ENCODE results near the gene PCARE.

Gene PCARE

DNA sequence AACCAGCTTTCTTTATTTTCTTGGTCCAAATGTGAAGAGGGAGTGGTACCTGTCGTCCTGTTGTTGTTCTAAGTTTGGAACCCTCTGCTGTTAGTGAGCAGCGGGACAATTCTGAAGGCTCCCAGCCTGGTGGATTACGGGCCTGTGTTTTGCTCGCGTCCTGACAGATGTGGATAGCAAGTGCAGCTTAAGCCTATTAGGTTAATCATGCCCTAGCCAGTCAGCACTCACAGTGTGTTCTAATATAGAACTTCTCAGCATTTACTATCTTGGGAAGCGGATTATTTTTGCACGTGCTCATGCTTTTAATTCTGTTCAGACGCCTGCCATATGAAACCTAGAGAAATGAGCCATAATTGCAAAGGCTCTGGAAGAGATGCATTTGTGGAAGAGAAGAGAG is at the start of gene PCARE:
TSS of gene PCARE (minus strand) at position 113 of the 400 bp plus-strand sequence. CDS start 262 bp downstream, outside the sequence.
- ATAC-seq = no peak
- Mint-ChIP-seq H3K27ac (no peak within 1 kb of the TSS), H3K4me3 (no peak within 1 kb of the TSS), H3K4me1 (peaks cover 10% of the 10 kb centered on the region), H3K36me3 (no peaks in the 10 kb centered on the region), H3K27me3 (no peaks in the 10 kb centered on the region), H3K9me3 (peaks cover 5% of the 10 kb centered on the region)

DNA sequence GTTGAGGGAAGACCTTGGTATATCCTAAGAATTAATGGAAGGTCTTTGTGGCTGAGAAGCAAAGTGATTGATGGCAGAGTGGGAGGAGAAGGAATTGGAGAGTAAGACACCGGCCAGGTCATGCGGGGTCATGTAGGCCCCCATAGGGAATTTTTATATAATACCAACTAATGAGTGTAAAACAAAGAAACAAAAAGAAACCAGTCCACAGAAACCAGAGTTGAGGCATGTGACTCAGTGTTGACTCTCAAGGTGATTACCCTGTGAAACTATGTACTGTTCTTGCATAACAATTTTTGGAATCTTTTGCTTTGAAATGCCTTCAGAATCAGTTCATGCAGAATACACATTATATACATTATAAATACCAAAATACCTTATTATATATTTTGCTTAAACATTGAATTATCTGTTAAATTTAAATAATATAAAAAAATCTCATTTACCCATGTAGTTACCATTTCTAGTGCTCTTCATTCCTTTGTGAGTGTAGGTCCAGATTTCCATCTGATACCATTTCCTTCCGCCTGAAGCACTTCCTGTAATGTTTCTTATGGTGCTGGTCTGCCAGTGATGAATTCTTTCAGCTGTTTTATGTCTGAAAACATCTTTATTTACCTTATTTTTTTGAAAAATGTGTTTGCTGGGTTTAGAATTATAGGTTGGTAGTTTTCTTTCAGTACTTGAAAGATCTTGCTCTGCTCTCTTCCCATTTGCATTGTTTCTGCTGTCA is 49.5 kb upstream of the PCARE start:
- Mint-ChIP-seq H3K27ac (no peak overlapping the region), H3K4me1 (no peaks in the 10 kb centered on the region), H3K27me3 (no peaks in the 10 kb centered on the region), H3K36me3 (peaks cover 35% of the 10 kb centered on the region), H3K9me3 (peaks cover 6% of the 10 kb centered on the region), H3K4me3 (no peak overlapping the region)
- no peak for ATAC-seq

DNA sequence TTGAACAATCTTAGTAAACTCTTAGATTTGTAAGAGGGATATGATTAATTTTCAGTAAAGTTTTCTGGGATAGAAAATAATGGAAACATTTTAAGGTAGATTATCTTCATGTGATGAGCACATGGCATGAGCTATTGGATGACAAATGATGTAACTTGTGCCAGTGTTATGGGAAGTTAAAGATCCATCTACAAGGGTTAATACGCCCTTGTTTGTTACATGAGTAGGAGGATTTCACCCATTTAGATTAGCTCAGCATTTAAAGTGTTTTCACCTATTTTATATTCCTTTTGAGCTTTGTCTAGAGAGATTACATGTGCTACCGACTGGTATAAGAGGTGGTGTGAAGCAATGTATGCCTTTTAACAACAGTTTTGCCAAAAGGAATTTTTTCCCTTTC is 46.5 kb upstream of the PCARE start:
- peaks cover 34% of the 10 kb centered on the region for H3K36me3 Mint-ChIP-seq

DNA sequence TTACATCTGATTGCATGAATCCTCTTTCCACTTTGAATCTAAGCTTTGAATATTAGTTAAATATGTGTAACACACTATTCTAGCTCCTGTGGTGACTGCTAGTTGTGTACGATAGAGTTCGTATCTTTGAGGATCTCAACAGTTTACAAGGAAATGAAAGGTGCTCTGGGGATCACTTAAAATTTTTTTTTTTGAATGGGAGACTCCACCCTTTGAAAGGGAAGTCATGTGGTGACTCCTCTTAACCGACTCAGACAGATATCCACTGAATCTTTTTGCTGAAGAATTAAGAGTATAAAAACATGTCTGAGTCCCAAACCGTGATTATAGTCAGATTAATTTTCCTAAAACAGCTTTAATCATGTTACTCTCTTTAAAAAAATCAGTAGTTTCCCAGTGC is 44.9 kb upstream of the PCARE start:
- Mint-ChIP-seq H3K27ac (no peak overlapping the region), H3K4me1 (peaks cover 22% of the 10 kb centered on the region), H3K27me3 (no peaks in the 10 kb centered on the region), H3K9me3 (peaks cover 6% of the 10 kb centered on the region), H3K36me3 (peaks cover 18% of the 10 kb centered on the region), H3K4me3 (no peak overlapping the region)
- no peak for ATAC-seq

More for the DNA sequence above, 46.5 kb upstream of the PCARE start:
- Mint-ChIP-seq H3K9me3 (peaks cover 6% of the 10 kb centered on the region), H3K4me1 (peaks cover 15% of the 10 kb centered on the region), H3K4me3 (no peak overlapping the region), H3K27ac (no peak overlapping the region), H3K27me3 (no peaks in the 10 kb centered on the region)
- no peak for ATAC-seq

DNA sequence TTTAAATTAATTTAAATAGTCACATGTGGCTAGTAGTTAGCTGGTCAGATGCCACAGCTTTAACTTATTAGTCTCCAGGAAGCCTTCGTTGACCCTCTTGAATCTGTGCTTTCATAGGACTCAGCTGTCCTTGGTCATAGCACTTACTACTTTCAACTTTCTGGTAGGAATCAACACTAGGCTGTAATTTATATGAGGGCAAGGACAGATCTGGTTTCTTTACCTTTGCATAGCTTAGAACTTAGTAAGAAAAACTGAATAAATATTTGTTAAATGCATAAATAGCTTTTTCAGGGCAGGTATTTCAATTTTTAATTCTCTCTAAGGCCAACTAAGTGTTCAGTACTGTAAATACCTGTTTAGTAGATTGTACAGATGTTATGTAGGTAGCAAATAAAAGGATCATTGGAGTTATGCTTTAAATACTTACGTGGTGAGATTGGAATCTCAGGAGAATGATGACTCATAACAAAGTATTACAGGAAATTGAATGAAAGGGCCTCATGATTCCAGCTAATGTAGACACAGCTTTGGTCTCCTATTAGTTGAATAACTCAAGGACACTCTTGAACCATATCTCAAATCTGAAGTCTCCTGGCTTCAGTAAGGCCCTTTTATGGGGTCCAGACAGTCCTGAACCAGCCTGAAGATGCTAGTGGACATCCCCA is 43.4 kb upstream of the PCARE start:
- Mint-ChIP-seq H3K36me3 (peaks cover 3% of the 10 kb centered on the region), H3K27ac (no peak overlapping the region), H3K4me1 (peaks cover 22% of the 10 kb centered on the region), H3K4me3 (no peak overlapping the region), H3K27me3 (no peaks in the 10 kb centered on the region), H3K9me3 (no peaks in the 10 kb centered on the region)
- no peak for ATAC-seq

DNA sequence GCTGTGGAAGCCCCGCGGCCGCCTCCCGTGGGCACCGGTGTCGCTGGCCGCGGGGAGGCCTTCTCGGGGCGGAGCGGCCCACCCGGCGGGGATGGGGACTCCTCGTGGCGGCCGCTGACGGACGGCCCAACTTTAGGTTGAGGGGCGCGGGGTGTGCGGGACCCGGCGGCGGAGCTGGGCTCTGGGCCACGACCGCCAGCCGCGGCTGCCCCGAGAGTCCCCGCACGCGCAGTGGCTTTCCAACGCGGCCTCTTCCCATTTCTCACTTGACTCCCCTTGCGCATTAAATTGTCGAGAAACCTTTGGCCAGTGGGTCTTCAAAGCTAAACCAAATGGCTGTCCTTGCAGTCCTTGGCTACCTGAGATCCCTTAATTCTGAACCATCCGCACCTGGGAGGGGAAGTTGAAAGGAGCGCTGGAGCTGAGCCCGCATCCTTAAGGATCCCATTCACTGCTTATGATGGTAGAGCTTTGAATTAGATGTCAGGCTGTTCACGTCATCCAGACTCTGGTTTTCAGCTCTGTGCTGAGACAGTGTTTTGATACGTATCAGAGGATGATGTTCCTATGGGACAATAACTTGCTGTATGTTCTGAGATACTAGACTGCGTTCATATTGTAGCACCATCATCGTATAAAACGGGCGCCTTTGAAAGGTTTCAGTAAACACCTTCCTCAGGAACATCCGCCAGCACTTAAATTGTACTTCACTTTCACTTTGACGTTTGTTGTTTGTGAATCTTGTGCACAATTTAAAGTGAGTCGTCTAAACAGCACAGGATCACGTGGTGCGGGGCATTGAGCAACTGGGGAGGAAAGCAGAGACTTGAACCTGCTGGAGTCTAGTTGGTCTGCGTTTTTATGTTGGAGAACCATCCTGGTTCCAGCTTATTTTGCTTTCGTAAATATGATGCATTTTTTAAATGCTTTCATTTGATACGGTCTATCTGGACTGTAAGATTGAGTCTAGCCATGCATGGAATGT is 41.8 kb upstream of the PCARE start:
- no peaks in the 10 kb centered on the region for H3K27me3 Mint-ChIP-seq

DNA sequence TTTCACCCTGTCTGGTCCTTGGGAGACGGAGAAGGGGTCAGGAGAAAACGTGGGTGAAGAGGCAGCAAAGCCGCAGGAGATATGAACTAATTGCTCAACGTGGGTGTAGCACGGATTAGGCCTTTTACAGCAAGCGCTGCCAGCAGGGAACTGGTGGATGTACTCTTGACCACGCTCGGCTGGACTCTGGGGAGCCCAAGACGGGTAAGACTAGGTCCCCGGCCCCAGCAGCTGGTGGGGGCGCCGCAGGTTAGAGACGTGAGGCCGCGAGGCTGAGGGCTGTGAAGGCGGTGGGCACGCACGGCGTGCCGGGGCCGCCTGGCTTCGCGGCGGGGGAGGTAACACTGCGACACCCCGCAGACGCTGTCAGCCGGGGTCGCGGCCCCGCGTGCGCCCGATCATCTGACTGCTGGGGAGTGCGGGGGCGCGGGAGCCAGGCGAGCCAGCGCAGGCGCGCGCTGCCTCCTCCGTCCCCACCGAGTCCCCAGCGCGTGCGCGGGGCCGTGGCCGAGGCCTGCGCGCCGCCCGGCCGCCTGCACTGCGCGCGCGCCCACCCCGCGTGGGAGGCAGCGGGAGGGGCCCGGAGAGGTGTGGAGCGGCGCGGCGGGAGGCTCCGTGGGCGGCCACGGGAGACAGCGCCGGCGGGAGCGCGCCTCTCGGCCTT is 40.8 kb upstream of the PCARE start, which contains the start of gene CLIP4:
TSS of gene CLIP4 (plus strand) at position 470 of the 664 bp plus-strand sequence. CDS start 5,974 bp downstream, outside the sequence.
- Mint-ChIP-seq H3K27ac (peak within 1 kb of the TSS; percentile 86), H3K27me3 (peaks cover 4% of the 10 kb centered on the region), H3K4me3 (peak within 1 kb of the TSS; percentile 86), H3K9me3 (no peaks in the 10 kb centered on the region), H3K36me3 (no peaks in the 10 kb centered on the region), H3K4me1 (peaks cover 26% of the 10 kb centered on the region)
- ATAC-seq = peak; percentile 85

More for the DNA sequence above, 41.8 kb upstream of the PCARE start:
- H3K36me3 Mint-ChIP-seq = no peaks in the 10 kb centered on the region
- peak; percentile 65 for ATAC-seq
- no peaks in the 10 kb centered on the region for H3K9me3 Mint-ChIP-seq
- H3K4me3 Mint-ChIP-seq = peak overlapping the region; percentile 86
- peaks cover 22% of the 10 kb centered on the region for H3K4me1 Mint-ChIP-seq
- H3K27ac Mint-ChIP-seq = peak overlapping the region; percentile 83

DNA sequence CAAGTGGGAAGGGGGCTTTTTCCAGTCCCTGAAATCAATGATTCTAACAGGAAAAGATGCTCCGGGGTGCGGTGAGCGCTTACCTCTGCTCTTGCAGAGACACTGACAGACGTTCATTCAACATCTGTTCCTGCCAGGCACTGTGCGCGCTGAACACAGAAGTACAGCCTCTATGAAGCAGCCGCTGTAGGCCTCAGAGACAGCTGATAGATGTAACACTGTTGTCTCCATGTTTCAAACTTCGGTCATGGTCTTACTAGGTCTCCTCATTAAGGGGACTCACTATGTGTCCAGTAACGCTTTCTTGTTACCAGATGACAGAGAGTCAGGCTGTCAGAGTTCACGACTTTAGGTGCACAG is 40.2 kb upstream of the PCARE start:
- H3K36me3 Mint-ChIP-seq = no peaks in the 10 kb centered on the region
- peak overlapping the region; percentile 79 for H3K4me3 Mint-ChIP-seq
- H3K9me3 Mint-ChIP-seq = no peaks in the 10 kb centered on the region
- peaks cover 9% of the 10 kb centered on the region for H3K27me3 Mint-ChIP-seq
- H3K27ac Mint-ChIP-seq = peak overlapping the region; percentile 86
- ATAC-seq = no peak
- peaks cover 31% of the 10 kb centered on the region for H3K4me1 Mint-ChIP-seq

DNA sequence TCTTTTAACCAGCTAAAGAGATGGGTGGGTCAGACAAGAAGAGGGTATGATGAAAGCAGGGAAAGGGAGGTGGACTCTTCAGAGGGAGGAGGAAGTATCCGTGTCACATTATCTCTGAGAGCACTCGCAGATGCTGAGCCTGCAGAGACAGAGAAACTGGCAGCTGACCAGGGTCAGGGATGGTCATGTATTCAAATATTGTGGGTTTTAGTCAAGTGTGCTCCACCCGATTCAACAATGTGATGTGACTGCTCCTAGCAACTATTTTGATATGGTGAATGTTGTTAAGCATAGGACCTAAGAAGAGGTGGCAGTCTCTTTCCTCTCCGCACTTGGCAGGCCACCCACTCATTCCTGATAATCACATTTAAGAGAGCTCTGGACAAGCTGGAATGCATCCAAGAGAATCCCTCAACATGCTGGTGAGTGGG is 39.6 kb upstream of the PCARE start:
- no peaks in the 10 kb centered on the region for H3K9me3 Mint-ChIP-seq
- H3K27ac Mint-ChIP-seq = peak overlapping the region; percentile 86
- H3K4me3 Mint-ChIP-seq = peak overlapping the region; percentile 79
- ATAC-seq = no peak
- no peaks in the 10 kb centered on the region for H3K36me3 Mint-ChIP-seq
- H3K27me3 Mint-ChIP-seq = peaks cover 11% of the 10 kb centered on the region
- H3K4me1 Mint-ChIP-seq = peaks cover 34% of the 10 kb centered on the region

DNA sequence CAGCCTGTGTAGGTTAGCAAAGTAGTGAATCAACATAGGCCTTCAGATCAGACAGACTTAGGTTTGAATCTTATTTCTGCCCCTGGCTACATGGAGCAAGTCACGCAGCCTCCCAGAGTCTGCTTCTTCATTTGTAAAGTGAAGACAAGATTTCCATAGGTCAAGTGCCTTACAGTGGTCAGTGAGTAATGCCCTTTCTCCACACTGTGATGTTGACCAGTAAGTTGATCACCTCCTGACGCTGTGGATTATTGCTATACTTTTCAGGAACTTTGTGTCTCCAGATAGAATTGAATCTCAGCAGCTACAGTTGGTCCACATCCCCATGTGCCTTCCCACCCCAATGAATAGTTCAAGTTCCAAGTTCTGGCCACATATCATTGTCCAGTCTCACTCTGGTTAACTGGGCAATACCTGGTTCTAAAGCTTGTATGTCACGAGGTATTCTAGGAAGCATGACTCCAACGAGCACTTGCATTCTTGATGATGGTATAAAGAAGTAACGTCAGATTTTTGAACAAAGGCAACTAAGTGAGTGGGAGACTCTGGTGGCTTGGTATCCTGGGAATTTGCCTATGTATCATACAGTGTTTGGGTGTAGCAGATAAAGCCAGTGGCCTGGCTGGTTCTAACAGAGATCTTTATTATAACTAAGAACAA is 38.8 kb upstream of the PCARE start:
- Mint-ChIP-seq H3K27ac (peak overlapping the region; percentile 86), H3K4me1 (peaks cover 34% of the 10 kb centered on the region), H3K4me3 (no peak overlapping the region), H3K36me3 (no peaks in the 10 kb centered on the region), H3K27me3 (peaks cover 11% of the 10 kb centered on the region), H3K9me3 (no peaks in the 10 kb centered on the region)
- no peak for ATAC-seq

DNA sequence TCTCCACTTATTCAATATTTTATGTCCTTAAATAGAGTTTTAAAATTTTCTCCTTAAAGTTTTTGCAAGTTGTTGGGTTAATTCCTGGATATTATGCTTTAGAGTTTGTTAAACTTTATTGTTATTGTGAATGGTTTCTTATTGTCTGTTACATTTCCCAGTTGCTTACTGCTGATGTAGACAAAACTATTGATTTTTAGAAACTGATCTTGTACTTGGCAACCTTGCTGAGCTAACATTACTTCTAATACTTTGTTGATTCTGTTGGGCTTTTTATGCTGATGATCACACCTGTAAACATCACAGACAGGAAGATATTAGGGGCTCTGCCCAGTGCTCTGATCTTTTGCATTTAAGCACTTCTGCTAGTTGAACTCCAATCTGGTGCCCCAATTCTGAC is 38.1 kb upstream of the PCARE start:
- Mint-ChIP-seq H3K4me1 (peaks cover 31% of the 10 kb centered on the region), H3K9me3 (no peaks in the 10 kb centered on the region), H3K27ac (no peak overlapping the region), H3K27me3 (peaks cover 11% of the 10 kb centered on the region), H3K36me3 (no peaks in the 10 kb centered on the region), H3K4me3 (no peak overlapping the region)
- no peak for ATAC-seq

DNA sequence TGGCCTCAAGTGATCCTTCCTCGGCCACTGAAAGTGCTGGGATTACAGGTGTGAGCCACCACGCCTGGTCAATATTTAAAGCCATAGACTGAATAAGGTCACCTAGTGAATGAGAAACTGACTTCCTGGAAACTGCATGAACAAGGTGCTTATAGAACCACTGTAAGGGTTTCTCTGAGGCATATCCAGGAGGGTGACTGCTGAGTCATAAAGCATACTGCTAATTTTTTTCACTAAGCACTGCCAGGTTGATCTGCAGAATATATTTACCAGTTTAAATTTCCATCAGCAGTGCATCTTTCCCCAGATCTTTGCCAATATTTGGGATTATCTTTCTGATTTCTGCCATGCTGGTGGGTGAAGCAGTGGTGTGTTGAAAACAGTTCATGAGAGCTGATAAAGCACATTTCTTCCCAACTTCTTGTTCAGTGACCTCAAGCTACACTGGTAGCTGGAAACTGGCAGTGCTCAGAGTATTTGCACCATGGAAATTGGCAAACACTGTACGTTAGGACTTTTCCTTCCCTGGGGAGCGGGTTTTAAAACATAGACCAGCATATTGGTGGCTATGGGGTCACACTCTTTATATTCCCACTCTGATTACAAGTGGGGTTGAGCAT is 36.7 kb upstream of the PCARE start:
- Mint-ChIP-seq H3K4me3 (no peak overlapping the region), H3K9me3 (no peaks in the 10 kb centered on the region), H3K36me3 (no peaks in the 10 kb centered on the region)

DNA sequence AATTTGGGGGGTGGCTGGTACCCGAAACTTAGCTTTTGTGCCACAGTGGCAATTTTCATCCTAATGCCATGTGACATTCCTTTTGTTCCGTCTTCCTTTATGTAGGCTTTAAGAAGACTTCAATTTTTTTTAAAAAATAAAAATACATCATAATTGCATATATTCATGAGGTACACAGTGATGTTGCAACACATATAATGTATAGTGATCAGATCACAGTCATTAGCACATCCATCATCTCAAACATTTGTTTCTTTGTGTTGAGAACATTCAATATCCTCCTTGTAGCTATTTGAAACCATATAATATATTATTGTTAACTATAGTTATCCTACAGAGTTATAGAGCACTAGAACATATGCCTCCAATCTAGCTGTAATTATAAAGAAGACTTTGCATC is 34.9 kb upstream of the PCARE start:
- no peak for ATAC-seq
- H3K36me3 Mint-ChIP-seq = no peaks in the 10 kb centered on the region
- H3K4me3 Mint-ChIP-seq = peak overlapping the region; percentile 10
- H3K9me3 Mint-ChIP-seq = no peaks in the 10 kb centered on the region
- H3K27ac Mint-ChIP-seq = peak overlapping the region; percentile 9
- peaks cover 12% of the 10 kb centered on the region for H3K4me1 Mint-ChIP-seq
- H3K27me3 Mint-ChIP-seq = peaks cover 11% of the 10 kb centered on the region

More for the DNA sequence above, 36.7 kb upstream of the PCARE start:
- no peak for ATAC-seq
- Mint-ChIP-seq H3K27ac (no peak overlapping the region), H3K4me1 (peaks cover 18% of the 10 kb centered on the region), H3K27me3 (peaks cover 11% of the 10 kb centered on the region)

DNA sequence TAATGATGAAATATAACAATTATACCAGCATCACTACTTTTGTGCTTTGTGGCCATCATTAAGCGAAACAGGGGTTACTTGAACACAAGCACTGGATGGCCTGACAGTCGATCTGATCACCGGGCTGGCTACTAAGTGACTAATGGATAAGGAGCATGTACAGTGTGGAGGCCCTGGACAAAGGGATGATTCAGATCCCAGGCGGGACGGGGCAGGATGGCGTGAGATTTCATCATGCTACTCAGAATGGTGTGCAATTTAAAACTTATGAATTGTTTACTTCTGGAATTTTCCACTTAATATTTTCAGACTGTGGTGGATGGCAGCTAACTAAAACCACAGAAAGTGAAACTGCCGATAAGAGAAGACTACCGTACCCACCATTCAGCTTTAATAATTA is 33.9 kb upstream of the PCARE start:
- Mint-ChIP-seq H3K4me3 (no peak overlapping the region), H3K9me3 (no peaks in the 10 kb centered on the region), H3K4me1 (peaks cover 12% of the 10 kb centered on the region), H3K27ac (no peak overlapping the region), H3K27me3 (peaks cover 11% of the 10 kb centered on the region), H3K36me3 (no peaks in the 10 kb centered on the region)
- no peak for ATAC-seq
